Stimulated activated CD4-positive, alpha-beta T cell treated with anti-CD3 and anti-CD28 coated beads, Interleukin-15, amount 100 ng/mL, for 24 hours (primary cell): ENCODE results near the gene C5orf46.
"Not testable (repeated sequence)": the region's sequence is repeated elsewhere in the genome, so short reads cannot be mapped to it uniquely, and the experiment has no call there.

Experiments used
- DNase-seq: peaks from one replicate; pipeline ENCODE4 v3.0.0-alpha.2; 2020

The C5orf46 gene

GRCh38 chr5:147906326-147907095 lies at the start of gene C5orf46:
Gene C5orf46, minus strand, starts transcription at chr5:147906538. Its CDS starts 37 bp downstream, at chr5:147906501.
- no peak for DNase-seq

GRCh38 chr5:147954971-147955370 lies 48.6 kb upstream of the C5orf46 start:
- no peak for DNase-seq

DNA sequence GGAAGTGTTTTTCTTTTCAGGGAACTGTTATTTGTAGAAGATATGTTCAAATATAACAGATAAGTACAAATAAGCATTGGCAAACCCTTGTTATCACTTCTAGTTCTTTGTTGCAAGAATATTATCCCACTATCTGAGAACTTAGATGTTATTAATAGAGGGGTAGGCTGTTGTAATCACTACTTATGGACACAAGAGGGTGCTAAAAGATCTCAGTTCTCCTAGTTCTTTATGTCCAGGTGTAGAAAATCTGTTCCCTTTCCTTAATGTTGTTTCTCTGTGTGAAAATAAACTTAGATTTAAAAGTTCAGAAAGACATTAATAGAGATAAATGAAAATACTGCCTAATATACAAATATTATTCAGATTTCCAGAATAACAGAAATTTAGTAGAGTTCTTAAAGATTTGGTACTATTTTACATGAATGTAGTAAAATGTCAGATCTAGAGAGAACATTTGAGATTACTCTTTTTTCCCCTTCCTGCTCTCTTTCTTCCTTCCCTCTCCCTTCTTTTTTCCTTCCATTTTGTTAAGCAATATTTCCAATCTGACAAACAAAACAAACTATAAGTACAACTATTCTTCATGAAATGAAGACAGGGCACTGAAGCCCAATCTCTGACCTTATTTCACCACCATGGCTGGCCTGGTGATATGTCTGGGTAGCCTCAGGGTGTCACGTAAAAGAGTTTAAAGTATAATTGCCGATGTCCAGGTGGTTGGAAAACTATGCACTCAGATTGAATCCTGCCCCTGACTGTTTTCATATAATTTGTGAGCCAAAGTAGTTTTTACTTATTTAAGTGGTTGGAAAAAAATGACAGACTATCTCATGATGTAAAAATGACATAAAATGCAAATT lies 43.6 kb upstream of the C5orf46 start:
- no peak for DNase-seq

DNA sequence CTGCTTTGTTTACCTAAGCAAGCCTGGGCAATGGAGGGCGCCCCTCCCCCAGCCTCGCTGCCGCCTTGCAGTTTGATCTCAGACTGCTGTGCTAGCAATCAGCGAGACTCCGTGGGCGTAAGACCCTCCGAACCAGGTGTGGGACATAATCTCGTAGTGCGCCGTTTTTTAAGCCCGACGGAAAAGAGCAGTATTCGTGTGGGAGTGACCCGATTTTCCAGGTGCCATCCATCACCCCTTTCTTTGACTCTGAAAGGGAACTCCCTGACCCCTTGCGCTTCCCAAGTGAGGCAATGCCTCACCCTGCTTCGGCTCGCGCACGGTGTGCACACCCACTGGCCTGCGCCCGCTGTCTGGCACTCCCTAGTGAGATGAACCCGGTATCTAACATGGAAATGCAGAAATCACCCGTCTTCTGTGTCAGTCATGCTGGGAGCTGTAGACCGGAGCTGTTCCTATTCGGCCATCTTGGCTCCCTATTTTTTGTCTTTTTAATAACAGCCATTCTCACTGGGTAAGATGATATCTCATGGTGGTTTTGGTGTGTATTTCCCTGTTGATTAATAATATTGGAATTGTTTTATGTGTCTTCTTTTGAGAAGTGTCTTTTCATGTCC lies 40.4 kb upstream of the C5orf46 start:
- not testable (repeated sequence) for DNase-seq

GRCh38 chr5:147939431-147940114 lies 33.2 kb upstream of the C5orf46 start:
- no peak for DNase-seq

GRCh38 chr5:147935032-147935431 lies 28.7 kb upstream of the C5orf46 start:
- DNase-seq, result no peak

- no peak for DNase-seq
Observed at GRCh38 chr5:147930769-147931168, 24.4 kb upstream of the C5orf46 start.

- no peak for DNase-seq
Observed at GRCh38 chr5:147927901-147928300, 21.6 kb upstream of the C5orf46 start.

DNA sequence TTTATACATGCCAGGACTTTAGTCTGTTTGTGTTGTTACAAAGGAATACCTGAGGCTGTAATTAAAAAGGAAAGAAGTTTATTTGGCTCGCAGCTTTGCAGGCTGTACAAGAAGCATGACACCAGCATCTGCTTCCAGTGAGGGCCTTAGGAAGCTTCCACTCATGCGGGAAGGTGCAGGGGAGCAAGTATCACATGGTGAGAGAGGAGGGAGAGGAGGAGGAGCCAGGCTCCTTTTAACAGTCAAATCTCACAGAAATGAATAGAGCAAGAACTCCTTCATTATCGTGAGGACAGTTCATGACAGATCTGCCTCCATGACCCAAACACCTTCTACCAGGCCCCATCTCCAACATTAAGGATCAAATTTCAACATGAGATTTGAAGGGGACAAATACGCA lies 18.7 kb upstream of the C5orf46 start:
- no peak for DNase-seq

DNA sequence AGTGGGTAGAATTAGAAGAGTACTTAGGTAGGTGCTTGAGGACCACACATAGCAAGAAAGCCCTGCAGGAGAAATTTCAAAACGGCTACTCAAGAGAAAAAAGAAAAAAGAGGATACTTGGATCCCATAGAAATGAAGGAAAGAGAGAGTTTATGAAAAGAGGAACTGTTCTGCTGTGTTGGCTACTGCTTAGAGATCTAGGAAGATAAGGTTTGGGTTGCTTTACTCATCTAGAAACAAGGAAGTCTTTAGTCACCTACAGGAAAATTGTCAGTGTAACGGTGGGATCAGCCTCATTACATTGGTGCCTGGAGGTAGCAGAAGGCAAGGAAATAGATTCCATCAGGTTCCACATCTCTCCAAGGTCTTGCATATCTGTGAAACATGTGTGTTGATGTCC lies 14.8 kb upstream of the C5orf46 start:
- no peak for DNase-seq

GRCh38 chr5:147920420-147921030 lies 14.2 kb upstream of the C5orf46 start:
- no peak for DNase-seq

DNA sequence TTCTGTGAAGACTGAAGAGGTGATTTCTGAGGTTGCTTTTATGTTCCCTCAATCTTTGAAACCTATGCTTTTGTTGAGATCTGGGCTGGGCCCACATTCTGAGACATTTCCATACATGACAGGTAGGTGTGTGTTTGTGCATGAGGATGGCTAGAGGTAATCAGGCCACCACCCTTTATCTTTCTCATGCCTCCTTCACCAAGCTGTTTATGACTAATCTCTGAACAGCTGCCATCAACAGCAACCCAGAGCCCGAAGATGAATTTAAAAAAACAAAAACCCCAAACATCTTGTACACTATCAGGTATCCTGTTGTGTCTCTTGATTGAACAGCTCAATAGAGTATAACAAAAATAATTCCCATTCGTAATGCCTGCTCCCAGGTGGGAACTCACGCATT lies 12.6 kb upstream of the C5orf46 start:
- no peak for DNase-seq

DNA sequence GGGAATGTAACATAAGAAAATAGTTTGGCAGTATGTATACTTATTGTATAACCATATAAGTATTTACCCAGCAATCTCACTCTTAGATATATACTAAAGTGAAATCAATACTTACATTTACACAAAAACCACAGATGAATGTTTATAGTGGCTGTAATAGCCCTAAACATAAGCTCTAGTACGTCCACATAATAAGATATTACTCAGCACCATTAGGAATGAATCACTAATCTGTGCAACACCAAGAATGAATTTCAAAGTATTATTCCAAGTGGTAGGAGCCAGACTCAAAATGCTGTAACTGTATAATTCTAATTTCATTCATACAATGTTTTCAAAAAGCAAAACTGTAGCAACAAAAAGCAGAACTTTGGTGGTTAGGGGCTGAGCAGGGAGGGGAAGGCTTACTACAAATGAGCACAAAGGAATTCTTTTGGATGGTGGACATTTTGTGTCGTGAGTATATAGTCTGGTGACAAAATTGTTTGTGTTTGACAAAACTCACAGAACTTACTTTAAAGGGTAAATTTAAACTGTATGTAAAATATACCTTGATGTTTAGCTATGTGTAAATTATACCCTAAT lies 11.9 kb upstream of the C5orf46 start:
- no peak for DNase-seq

DNA sequence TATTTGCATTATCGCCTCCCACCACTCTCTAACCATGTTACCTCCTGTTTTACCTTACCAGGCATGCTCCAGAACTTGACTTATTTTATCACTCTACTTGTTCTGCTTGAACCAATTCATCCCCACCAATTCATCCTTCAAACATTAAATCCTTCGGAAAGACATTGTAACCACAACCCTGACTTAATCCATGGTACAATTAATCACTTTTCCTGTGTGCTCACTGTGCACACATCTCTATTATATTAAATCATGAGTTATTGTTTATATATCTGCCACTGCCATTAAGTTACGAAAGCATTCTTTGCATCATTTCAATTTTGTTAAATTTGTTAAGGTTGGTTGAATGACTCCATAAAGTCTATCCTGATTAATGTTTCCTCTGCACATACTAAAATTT lies 7.4 kb upstream of the C5orf46 start:
- DNase-seq, result no peak

DNA sequence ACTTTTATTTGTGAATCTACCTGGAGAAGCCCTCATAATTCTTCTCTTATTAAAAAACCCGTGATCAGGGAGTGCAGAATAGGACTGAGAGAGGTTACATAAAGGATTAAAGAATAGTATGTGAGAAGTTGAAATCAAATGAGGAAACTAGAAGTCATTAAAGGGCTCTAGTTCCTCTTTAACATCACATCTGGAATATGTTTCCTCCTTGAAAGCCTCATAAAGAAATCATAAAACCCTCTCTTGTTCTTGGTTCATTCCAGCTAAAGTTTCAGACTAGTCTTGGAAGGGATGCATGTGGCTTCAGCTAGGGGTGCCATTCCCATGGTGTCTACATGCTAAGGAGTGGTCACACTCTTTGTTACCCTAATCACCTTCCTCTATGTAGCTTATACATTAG lies 5.7 kb upstream of the C5orf46 start:
- no peak for DNase-seq

DNA sequence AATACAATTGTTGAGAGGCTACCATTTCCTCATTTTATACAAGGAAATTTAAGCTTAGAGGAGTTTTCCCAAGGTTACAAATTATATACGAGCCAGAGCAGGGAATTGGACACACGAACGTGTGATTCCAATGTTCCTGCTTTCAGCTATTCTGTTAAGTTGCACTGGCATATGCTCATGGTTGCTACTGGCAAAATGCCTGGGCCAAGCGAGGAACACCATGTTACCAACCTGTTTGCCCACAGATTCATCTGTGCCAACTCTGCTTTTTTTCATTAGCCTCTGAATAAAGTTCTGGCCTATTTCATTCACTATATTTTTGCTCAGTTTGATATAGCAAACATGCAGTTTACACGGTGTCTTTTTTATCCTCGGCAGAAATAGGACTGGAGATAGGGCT lies 5.1 kb upstream of the C5orf46 start:
- DNase-seq, result no peak

DNA sequence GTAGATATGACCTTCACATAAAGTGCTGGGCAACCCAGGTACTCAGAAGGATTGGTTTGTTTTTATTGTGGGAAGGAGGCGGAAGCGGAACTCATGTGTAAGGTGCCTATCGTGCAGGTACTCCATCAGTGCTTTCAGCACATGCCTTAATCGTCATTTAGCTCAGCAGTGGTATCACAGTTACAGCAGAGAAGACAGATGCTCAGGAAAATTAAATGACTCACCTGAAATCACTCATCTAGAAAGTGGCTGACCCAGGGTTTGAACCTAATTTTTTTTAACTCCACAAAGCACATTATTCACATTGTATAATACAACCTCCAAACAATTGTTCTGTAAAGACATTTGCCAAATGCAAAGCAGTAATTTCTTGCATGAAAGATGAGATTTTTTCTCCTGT lies 2.2 kb downstream of the C5orf46 start:
- DNase-seq, result no peak

DNA sequence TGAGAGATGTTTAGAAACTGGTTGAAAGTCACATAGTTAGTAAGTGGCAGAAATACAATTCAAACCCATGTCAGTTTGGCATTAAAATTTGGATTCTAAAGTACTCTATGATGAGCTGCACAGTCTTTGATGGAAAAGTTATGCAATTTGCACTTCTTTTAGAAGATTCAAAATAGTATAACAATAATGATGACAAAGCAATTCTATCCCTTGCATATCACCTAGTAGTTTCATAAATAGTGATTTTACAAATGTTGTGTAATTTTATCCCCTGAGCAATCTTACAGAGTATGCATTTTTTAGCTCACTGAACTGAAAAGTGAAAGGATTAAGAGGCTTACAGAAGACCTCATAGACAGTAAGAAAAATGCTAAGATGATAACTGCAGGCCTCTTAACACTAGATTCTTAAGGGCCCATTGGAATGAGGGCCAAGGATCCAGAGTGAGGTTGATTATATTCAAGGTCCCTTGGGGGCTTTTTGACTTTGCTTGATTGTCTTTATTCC lies 3.7 kb downstream of the C5orf46 start:
- DNase-seq, result no peak

DNA sequence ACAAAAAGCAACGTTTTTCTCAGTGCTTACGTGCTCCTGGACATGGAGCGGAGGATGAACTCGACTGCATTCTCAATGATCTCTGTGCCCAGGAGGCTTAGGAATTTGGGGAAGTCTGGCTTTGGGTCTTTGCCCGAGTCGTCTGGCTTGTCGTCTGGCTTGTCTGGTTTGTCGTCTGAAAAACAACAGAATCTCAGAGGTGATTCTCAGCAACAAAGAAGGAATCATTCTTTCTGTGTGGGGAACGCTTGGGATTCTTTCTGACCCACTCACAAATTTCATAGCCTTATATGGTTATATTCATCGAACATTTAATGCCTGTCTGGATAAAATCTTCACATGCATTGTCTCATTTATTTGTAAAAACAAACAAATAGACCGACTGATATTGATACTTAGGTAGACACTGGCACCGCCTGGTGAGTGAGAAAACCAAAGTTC lies 4.7 kb downstream of the C5orf46 start:
- no peak for DNase-seq

DNA sequence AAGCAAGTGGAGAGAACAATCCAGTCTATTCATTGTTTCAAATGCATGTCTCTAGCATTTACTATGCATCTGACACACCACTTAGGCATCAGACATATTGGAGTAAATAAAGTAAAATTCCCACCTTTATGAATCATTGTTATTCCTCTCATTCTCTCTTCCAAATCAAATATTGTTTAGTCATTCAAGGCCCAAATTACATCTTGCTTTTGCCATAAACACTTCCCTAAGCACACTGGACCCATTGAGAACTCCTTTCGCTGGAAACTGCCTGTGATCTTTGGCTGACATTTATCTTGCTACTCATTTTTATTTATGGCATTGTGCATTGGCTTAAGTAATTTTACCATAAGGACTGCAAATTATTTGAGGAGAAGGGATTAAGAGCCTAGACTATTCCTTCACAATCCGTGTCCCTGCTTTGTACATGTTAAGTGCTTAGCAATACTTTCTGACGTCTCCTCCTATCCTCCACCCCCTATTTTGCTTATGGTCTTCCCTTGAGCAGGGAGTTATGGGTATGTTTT lies 7.4 kb downstream of the C5orf46 start:
- DNase-seq, result no peak

DNA sequence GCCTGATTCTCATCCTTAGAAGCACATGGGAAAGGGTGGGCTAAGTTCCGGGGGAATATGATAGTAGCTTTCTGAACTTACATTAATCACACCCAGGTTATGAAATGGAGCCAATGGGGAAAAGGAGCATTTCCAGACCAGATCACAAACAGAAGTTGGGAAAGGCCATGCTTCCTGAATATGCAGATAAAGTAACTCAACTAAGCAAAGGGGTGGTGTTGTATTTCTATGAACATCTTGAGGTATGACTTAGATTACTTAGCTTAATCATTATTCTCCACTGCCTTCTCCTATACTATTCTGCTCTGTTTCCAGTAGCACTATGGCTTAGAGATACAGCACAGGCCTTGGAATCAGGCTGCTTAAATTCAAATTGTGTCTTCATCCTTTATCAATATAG lies 10.5 kb downstream of the C5orf46 start:
- no peak for DNase-seq

GRCh38 chr5:147893820-147894219 lies 12.5 kb downstream of the C5orf46 start:
- DNase-seq, result no peak
